Central memory CD4-positive, alpha-beta T cell (primary cell): ENCODE measurements around the gene POLR3A.
"Not testable (repeated sequence)": the region's sequence is repeated elsewhere in the genome, so short reads cannot be mapped to it uniquely, and the experiment has no call there.

ENCODE experiments used
- DNase-seq: peaks from one replicate; pipeline ENCODE4 v3.0.0; 2022
- total RNA-seq, 3 experiments: gene quantifications; one replicate each; lab custom pipeline; 2026; lab: John Stamatoyannopoulos, UW

POLR3A gene
- total RNA-seq: 47.9 to 92.2 (median 49.4) reads per million in 3 experiments

DNA sequence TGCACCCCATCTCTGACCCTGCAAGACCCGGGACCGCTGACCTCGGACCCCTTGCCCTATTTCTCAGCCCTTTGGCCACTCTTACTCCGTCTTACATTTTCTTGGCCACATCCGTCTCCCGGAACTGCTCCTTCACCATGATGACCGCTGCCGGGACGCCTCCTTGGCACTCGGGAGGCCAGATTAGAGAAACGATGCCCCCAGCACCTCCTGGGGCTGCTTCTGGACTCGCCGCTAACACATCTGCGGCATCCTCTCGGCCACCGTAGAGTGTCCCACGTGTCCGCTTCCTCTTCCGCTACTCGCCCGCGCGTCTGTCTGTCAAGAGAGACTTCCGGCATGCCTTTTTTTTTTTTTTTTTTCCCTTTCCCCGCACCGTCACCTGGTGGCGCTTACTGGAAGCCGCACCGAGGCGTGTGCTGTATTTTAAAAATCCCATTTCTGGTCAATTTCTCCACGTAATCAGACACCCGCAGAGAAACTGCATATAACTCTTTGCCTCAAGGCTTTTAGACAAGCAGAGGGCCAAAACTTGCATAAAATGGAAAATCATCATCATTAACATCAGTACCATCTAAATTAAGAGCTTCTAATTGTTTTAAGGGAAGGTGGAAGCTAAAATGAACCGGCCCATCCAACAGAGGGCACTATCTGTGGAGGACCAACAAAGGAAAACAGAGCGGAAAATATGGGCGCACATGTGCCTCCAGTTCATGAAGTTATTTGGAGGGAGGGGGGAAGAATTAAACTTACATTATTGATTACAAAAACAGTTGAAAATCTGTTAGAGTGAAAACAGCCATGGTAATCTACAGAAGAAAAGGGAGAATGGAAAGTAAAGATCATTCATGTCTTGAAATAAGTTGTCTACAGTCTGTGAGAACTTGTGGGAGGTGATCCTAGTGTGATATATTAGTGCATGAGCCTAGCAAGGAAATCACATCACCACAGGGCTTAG lies at the start of gene POLR3A:
Gene POLR3A, minus strand, starts transcription at position 247 of the 958 bp plus-strand sequence. Its CDS starts 108 bp downstream, at position 139.
- peak; percentile 92 for DNase-seq

DNA sequence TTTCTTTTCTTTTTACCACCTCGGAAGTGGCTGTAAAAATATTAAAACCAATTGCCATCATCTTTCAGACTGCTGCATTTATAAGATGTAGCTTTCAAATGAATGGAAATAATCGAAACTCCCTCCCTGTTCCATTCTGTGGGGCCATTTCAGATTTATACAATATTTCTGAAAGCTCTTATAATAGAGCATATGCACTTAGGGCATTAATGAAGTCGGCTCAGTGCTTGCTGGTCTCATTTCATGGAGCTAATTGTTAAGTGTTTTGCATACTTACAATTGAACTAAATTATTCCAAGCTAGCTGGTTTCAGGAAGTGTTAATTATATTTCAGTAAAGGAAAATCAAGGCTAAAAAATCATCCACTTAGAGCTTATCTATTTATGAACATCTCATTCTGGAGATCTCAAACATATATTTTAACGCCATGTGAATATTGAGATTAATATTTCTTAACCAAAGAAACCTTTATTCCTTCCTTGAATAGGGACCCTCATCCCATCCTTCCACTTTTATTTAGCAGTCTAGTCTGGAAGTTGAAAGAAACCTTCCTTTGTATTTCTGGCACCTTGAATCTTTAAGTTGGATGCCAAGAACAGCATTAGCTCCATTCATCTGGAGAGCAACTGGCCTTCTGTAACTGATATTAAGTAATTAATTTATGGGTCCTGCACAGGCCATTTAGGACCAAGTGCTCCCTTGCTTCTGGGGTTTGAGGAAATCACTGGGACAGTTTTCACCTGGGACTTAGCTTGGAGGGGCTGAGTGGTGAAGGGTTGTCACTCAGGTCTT lies 49.4 kb upstream of the POLR3A start:
- DNase-seq: no peak

DNA sequence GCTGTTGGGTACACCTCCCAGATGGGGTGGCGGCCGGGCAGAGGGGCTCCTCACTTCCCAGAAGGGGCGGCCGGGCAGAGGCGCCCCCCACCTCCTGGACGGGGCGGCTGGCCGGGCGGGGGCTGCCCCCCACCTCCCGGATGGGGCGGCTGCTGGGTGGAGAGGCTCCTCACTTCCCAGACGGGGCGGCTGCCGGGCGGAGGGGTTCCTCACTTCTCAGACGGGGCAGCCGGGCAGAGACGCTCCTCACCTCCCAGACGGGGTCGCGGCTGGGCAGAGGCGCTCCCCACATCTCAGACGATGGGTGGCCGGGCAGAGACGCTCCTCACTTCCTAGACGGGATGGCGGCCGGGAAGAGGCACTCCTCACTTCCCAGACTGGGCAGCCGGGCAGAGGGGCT lies 46.5 kb upstream of the POLR3A start:
- not testable (repeated sequence) for DNase-seq

DNA sequence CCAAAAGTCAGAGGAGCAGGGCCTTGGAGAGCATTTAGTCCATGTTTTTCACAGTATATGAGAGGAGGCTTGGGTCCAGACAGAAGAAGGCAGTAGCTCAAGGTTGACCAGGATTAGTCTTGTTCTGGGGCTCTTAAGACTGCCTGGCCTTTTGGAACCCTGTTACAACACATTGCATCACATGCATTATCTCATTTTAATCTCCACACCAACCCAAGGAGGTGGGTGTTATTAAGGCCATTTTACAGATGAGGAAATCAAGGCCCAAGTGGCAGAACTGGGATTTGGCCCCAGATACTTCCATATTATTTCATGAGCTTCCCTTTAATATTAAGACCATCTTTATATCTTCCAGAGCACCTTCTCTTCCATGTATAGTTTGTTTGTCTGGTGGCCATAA lies 43.2 kb upstream of the POLR3A start:
- no peak for DNase-seq

DNA sequence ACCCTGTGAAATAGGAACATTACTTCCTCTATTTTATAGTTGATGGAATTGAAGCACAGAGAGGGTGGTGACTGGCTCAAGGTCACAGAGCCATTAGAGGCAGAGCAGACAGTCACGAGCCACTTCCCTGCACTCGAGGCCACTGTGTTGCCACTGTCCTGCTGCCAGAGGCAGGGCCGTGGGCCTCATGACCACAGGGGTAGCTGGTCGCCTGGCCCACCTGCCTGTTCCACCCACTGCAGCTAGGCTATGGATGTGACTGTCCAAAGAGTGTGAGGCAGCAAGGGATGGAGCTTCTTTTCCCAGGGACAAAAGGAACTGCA lies 42.5 kb upstream of the POLR3A start:
- no peak for DNase-seq

DNA sequence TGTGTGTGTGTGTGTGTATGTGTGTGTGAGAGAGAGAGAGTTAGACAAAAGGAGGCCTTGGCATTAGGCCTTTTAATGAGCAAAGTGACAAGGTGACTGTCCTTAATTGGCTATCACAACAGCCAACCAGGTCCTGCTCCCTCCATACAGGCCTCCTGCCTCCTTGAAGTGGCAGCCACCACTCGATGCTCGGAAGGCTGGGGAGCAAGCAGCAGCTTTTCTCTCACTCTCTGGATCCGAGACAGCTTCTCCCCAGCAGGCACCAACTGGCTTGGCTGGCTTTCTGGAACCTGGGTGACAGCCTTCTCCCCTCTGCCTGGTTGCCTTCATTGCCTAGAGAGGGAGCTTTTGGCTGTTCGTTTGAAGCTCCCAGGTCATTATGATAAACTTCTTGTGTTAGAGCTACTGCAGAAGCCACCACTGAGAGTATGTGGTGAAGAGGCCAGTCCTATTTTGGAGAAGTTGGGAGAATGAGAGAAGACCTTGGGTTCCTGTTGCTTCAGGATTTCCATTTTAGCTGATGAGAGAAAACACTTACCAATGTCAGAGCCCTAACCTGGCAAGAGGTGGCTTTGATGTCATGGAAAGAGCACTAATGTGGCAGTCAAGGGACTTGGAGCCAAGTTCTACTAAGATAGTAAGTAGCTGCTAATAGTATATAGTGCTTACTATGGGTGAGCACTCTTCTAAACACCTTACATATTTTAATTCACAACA lies 42.0 kb upstream of the POLR3A start:
- no peak for DNase-seq

DNA sequence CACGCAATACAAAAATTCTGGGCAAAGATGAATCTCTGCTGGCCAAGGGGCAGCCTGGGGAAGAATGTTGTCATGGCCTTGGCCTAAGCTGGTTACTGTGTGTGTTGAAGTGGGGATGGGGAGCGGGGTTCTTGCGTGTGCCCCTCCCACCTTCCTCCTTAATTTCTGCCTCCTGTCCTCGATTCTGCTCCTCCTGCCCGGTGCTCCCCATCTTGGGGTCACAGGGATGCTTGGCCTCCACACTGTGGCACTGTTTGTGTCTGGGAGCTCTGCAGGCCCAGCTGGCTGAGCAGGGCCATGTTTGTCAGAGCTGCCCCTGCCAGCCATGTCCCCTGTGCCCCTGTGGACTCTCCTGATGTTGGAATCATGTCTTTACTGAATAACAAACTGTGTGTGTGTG lies 41.4 kb upstream of the POLR3A start:
- no peak for DNase-seq

DNA sequence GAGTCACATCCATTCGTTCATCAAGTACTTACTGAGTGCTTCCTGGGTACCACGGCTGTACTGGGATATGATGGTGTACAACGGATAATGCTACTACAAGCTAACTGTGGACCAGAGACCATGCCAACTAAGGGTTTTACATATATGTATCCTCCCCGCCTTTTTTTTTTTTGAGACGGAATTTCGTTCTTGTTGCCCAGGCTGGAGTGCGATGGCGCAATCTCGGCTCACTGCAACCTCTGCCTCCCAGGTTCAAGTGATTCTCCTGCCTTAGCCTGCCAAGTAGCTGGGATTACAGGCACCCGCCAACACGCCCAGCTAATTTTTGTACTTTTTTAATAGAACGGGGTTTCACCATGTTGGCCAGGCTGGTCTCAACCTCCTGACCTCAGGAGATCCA lies 40.7 kb upstream of the POLR3A start:
- not testable (repeated sequence) for DNase-seq

DNA sequence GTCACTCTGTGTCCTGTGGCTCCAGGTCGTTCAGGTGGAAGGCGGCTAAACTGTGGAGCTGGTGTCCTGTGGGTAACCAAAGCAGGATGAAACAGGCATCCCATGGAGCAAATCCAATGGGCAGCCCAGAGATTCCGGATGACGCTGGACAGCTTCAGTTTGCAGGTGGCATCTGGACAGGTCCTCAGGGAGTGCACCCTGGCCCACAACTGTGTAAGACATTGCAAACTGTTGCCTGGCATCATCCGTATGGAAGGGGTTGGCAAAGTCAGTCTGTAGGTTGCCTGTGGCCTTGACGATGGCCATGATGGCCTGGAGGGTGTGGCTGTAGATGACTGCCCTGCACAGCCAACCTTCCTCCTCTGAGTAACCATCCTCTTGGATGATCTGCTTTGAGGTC lies 39.8 kb upstream of the POLR3A start:
- DNase-seq: no peak

DNA sequence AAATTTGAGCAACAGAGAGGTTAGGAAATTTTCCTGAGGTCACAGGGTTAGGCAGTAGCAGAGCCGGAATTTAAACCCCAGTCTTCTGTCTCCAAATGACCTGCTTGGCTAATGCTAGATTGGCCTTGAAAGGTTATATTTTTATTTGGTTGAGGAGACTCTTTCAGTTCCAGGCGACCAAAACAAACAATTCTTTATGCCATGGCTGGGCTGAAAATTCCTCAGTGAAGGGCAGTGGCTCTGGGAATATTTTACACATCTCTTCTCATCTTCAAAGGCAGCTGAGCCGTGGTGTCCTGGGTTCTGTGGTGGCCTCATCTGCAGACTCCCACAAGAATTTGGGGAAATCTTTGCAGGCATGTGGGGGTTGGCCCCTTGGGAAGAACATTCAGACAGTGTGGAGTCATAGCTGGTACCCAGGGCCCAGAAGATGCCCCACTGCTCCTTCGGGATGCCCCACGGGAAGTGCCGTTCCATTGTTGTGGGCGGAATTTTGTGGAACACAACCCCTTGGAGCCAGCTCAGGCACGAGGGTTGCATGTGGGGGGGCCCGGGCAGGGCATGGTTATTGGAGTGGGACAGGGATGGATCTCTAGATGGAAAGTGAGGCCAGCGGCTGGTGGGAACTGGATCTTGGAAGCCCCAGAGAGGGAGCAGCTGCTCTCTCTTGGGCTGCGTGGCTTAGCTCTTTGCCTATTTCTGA lies 37.6 kb upstream of the POLR3A start:
- no peak for DNase-seq

DNA sequence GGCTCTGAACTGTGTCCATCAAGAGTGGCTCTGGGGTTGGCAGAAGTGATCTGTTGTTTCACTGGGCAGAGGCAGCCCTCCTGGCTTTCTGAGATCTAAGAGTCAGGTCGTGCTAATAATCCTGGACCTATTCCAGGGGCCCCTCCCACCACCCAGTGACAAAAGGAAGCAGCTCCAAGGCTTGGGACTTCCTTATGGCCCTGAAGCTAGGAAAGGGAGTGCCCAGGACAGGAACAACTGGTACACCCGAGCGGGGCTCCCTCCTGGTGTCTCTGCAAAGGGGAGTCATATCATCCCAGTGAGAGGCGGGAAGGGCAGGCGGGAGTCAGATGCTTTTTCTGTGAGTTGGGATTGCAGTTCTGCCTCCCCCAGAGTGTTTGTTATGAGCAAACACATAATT lies 36.7 kb upstream of the POLR3A start:
- no peak for DNase-seq

DNA sequence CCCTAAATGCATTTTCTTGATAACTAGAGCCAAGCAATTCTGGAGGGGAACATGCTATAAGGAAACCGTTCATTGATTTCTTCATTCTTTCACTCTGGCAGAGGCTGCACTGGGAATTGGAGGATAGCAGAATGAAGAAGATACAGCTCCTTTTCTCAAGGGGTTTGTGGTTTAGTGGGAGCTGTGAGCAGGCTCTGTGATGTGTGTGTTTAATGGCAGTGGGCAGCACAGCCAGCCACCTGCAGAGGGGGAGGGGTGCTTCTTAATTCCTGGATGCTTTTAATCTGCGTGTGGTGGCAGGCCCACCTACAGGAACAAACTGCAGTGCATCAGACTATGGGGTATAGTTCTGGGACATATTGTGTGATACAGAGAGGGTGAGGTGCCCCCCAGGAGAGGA lies 36.3 kb upstream of the POLR3A start:
- DNase-seq: no peak

DNA sequence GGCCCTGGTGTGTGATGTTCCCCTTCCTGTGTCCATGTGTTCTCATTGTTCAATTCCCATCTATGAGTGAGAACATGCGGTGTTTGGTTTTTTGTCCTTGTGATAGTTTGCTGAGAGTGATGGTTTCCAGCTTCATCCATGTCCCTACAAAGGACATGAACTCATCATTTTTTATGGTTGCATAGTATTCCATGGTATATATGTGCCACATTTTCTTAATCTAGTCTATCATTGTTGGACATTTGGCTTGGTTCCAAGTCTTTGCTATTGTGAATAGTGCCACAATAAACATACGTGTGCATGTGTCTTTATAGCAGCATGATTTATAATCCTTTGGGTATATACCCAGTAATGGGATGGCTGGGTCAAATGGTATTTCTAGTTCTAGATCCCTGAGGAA lies 35.6 kb upstream of the POLR3A start:
- not testable (repeated sequence) for DNase-seq

DNA sequence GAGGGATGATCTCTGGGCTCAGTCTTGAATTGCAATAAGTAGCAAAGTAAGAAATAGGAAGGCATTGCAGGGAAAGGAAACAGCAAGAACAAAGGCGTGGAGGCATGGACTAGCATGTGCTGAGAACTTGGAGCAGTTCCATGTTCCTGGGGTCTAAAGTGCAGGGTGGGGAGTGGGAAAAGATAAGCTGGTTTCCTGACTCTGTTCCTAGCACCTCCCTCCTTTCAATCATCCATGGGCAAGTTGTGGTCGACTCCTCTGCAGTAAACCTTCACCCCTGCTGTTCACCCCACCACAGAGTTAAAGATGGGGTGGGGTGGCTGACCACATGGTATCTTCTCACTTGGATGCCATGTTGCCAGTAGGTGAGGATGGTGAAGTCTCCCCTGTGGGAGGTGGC lies 33.9 kb upstream of the POLR3A start:
- DNase-seq: no peak

DNA sequence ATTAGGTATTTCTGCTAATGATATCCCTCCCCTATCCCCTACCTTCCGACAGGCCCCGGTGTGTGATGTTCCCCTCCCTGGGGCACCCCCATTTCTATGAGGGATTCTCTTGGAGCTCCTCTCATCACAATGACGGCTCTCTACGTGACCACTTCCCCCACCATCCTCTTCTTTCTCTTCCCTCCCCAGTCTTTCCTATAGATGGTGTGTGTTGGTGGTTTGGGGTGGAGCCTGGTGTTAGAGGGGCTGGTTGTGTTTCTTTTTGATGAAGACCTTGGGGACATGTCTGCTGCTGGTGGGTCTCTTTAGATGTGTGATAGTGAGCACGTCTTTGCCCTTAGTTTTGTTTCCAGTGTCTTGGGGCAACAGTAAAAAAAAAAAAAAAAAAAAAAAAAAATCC lies 33.0 kb upstream of the POLR3A start:
- no peak for DNase-seq

DNA sequence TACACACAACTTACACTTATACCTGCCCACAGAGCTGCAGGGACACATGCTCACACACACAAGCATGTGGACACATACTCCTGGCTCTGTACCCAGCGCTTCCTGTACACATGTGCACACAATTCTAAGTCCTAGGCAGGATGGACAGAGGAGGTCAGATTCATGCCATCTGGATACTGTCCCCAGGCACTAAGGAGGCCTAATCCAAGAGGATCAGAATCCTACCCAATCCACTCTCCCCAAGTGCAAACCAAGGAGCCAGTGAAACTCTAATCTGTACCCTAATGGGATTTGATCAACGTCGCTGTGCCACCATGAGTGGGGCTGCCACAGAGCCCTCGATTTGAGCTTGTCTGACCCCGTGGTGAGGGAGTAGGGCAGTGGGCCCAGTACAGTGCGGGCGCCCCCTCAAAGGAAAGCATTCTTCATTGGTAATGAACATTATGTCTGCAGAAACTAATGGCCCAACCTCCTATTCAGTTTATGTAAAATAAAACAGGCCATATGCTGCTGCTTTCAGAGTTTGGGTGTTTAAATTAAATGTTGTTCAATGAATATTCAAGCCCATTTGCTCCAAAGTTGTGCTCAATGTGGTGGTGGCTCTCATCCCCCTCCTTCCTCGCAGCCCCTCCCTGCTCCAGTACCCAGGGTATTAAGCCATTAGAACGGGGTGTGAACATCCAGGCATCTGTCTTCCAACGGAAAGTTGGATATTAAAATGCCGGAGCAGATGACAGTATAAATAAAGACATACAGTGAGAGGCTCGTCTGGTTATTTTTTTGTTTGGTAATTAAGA lies 30.8 kb upstream of the POLR3A start:
- DNase-seq: no peak

DNA sequence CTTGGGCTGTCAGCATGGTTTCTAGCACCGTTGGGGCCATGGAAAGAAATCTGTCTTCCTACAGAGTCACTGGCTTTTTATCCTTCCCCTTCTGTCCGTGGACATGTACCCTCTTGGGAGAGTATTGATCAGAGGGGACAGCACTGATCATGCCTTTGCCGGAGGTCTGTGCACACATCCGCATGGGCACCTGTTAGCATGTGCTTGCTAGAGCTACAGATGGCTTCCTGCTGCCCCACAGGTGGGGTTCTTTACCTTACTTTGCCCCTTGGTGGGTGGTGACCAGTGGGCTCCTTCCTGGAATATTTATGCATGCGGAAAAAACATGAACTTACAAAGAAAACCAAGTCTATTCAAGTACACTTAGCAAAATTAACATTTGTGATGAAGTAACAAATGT lies 29.2 kb upstream of the POLR3A start:
- DNase-seq: no peak

DNA sequence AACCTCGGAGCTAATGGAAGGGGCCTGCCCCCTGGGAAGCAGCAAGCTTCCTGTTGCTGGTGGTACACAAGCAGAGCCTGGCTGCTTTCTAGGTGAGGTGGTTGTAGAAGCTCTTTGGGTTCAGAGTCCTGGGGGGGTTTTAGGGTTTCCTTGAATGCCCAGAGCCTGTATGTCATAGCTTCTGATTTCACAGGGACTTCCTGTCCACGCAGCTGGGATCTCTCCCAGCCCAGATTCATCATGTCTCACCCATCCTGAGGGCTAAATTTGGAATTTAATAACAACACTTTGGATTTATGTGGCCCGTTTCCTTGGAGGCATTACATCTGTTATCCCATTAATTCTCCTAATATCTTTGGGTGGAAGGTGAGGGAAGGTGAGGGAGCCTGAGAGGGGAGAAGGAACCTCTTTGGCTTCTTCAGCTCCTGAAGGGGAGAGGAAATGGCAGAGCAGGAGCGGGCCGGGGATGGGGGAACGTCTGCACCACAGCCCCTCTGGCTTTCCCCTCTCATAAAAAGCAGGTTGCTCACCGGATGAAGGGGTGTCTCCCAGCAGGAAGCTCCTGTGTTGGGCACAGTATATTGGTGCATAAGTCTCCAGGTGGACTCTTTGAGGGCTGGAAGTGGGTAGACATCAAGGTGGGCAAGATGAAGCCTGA lies 24.0 kb upstream of the POLR3A start:
- no peak for DNase-seq

DNA sequence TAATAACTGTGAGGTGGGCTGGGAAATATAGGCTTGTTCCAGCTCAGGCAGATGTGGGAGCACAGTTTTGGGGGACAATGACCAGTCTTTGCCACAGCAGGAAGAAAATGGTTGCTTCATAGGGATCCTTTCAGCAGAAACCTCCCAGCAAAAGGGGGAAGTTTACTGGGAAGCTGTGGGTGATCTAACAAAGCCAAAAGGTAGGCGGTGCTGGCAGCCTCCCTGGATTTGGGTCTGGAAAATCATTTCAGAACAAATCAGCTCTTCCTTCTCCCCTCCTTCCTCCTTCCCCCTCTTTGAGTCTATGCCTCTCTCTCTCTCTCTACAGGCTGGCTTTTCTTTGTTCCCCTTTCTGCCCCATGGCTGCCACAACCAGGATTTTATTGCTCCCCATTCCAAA lies 20.5 kb upstream of the POLR3A start:
- DNase-seq: no peak

DNA sequence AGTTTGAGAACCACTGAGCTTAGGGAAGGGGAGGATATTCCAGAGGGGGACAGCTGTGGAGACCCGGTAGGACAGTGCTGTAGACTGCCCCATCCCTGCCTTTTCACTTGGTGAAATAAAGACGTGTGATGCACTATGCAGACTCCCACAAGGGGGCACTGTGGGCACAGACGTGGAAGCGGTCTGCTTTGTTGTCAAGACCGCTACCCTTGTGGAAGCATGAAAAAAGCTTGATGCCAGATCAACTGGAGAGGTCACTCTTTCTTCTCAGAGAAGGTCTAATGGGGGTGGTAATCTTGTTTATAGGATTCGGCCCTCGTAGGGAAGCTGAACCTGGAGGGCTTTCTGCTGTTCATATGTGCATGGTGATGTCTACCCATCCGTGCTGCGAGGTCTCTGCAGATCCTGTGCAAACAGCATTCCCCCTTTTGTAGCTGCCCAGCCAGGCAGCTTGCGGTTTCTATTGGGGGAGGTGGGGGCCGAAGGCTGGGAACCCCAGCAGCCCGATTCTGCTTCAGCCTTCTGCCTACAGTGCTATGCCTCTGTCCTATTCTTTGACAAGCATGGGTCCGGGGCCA lies 18.1 kb upstream of the POLR3A start:
- DNase-seq: peak; percentile 66
